Stimulated activated CD8-positive, alpha-beta memory T cell treated with anti-CD3 and anti-CD28 coated beads, Interleukin-7, amount 100 ng/mL, for 1 hour (primary cell): ENCODE measurements around the gene RGS7.
"Not testable (repeated sequence)": the region's sequence is repeated elsewhere in the genome, so short reads cannot be mapped to it uniquely, and the experiment has no call there.

Experiments used
- DNase-seq, 2 donors: peaks; one replicate each; pipeline ENCODE4 v3.0.0-alpha.2; 2020; ENCODE audit warnings: low read depth in 2 of 2

RGS7 gene

GRCh38 chr1:241140670-241141069, 216.3 kb downstream of the RGS7 start:
- DNase-seq: no peak

GRCh38 chr1:241139047-241139446, 218.0 kb downstream of the RGS7 start:
- no peak for DNase-seq

- no peak for DNase-seq
Measured at GRCh38 chr1:241138248-241138647, 218.8 kb downstream of the RGS7 start.

- no peak for DNase-seq
Measured at GRCh38 chr1:241136389-241136788, 220.6 kb downstream of the RGS7 start.

GRCh38 chr1:241131636-241132194, 225.3 kb downstream of the RGS7 start:
- DNase-seq: no peak

- no peak for DNase-seq
Measured at GRCh38 chr1:241130881-241131280, 226.1 kb downstream of the RGS7 start.

GRCh38 chr1:241129207-241129960, 227.6 kb downstream of the RGS7 start:
- no peak for DNase-seq

- DNase-seq: no peak
Measured at GRCh38 chr1:241125286-241125685, 231.7 kb downstream of the RGS7 start.

- DNase-seq: no peak
Measured at GRCh38 chr1:241118049-241118448, 239.0 kb downstream of the RGS7 start.

- no peak for DNase-seq
Measured at GRCh38 chr1:241115784-241116183, 241.2 kb downstream of the RGS7 start.

GRCh38 chr1:241114699-241115233, 242.2 kb downstream of the RGS7 start:
- no peak for DNase-seq

- no peak for DNase-seq
Measured at GRCh38 chr1:241113557-241113956, 243.4 kb downstream of the RGS7 start.

GRCh38 chr1:241109039-241109438, 248.0 kb downstream of the RGS7 start:
- DNase-seq: no peak

- DNase-seq: no peak
Measured at GRCh38 chr1:241105147-241105546, 251.9 kb downstream of the RGS7 start.

GRCh38 chr1:241102664-241103063, 254.3 kb downstream of the RGS7 start:
- no peak for DNase-seq

- DNase-seq: no peak
Measured at GRCh38 chr1:241101622-241102021, 255.4 kb downstream of the RGS7 start.

- DNase-seq: no peak
Measured at GRCh38 chr1:241097479-241097878, 259.5 kb downstream of the RGS7 start.

GRCh38 chr1:241096982-241097381, 260.0 kb downstream of the RGS7 start:
- no peak for DNase-seq

GRCh38 chr1:241095847-241096246, 261.2 kb downstream of the RGS7 start:
- no peak for DNase-seq

- DNase-seq: no peak
Measured at GRCh38 chr1:241090798-241091197, 266.2 kb downstream of the RGS7 start.

- DNase-seq: not testable (repeated sequence)
Measured at GRCh38 chr1:241089066-241089465, 267.9 kb downstream of the RGS7 start.

GRCh38 chr1:241088075-241088474, 268.9 kb downstream of the RGS7 start:
- not testable (repeated sequence) for DNase-seq

GRCh38 chr1:241086686-241087085, 270.3 kb downstream of the RGS7 start:
- DNase-seq: no peak
